ENCODE results near the gene DSP.

Gene DSP, protein sequence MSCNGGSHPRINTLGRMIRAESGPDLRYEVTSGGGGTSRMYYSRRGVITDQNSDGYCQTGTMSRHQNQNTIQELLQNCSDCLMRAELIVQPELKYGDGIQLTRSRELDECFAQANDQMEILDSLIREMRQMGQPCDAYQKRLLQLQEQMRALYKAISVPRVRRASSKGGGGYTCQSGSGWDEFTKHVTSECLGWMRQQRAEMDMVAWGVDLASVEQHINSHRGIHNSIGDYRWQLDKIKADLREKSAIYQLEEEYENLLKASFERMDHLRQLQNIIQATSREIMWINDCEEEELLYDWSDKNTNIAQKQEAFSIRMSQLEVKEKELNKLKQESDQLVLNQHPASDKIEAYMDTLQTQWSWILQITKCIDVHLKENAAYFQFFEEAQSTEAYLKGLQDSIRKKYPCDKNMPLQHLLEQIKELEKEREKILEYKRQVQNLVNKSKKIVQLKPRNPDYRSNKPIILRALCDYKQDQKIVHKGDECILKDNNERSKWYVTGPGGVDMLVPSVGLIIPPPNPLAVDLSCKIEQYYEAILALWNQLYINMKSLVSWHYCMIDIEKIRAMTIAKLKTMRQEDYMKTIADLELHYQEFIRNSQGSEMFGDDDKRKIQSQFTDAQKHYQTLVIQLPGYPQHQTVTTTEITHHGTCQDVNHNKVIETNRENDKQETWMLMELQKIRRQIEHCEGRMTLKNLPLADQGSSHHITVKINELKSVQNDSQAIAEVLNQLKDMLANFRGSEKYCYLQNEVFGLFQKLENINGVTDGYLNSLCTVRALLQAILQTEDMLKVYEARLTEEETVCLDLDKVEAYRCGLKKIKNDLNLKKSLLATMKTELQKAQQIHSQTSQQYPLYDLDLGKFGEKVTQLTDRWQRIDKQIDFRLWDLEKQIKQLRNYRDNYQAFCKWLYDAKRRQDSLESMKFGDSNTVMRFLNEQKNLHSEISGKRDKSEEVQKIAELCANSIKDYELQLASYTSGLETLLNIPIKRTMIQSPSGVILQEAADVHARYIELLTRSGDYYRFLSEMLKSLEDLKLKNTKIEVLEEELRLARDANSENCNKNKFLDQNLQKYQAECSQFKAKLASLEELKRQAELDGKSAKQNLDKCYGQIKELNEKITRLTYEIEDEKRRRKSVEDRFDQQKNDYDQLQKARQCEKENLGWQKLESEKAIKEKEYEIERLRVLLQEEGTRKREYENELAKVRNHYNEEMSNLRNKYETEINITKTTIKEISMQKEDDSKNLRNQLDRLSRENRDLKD (N-terminal part only)

DNA sequence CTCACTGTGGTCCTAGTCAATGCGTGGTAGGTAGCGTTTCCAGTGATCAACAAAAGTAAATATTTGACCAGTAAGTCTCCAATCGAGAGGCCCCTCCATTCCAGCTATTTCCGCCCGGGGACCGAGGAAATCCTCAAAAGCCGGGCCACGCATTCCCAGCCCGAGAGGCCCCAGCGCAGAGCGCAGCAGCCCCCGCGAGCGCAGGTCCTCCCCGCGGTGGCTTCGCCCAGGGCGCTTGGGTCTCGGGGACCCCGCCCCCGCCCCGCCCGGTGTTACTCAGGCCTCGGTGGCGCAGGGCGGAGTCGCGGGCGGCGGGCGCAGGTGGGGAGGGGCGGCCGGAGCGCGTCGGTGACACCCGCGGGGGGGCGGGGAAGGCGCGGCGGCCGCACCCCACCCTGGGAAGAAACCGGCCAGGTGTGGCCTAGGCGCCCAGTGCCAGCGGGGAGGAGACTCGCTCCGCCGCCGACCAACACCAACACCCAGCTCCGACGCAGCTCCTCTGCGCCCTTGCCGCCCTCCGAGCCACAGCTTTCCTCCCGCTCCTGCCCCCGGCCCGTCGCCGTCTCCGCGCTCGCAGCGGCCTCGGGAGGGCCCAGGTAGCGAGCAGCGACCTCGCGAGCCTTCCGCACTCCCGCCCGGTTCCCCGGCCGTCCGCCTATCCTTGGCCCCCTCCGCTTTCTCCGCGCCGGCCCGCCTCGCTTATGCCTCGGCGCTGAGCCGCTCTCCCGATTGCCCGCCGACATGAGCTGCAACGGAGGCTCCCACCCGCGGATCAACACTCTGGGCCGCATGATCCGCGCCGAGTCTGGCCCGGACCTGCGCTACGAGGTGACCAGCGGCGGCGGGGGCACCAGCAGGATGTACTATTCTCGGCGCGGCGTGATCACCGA lies at the start of gene DSP:
DSP (plus strand) TSS at position 497 of the 890 bp plus-strand sequence; CDS start at position 742, 245 bp downstream.
- no peak for DNase-seq (ENCODE audit: low read depth)
- H3K4me3 ChIP-seq (ENCODE audit: low read depth, low read length): peak within 1 kb of the TSS; percentile 85
- TF ChIP-seq, protein P1, sequence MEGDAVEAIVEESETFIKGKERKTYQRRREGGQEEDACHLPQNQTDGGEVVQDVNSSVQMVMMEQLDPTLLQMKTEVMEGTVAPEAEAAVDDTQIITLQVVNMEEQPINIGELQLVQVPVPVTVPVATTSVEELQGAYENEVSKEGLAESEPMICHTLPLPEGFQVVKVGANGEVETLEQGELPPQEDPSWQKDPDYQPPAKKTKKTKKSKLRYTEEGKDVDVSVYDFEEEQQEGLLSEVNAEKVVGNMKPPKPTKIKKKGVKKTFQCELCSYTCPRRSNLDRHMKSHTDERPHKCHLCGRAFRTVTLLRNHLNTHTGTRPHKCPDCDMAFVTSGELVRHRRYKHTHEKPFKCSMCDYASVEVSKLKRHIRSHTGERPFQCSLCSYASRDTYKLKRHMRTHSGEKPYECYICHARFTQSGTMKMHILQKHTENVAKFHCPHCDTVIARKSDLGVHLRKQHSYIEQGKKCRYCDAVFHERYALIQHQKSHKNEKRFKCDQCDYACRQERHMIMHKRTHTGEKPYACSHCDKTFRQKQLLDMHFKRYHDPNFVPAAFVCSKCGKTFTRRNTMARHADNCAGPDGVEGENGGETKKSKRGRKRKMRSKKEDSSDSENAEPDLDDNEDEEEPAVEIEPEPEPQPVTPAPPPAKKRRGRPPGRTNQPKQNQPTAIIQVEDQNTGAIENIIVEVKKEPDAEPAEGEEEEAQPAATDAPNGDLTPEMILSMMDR (IDR thresholded peaks at IDR 0.05; ENCODE audit: control insufficient read depth, extremely low read depth, insufficient read depth): 0 out of 2 replicates have a peak, but pooled peaks have one; percentile 2

DNA sequence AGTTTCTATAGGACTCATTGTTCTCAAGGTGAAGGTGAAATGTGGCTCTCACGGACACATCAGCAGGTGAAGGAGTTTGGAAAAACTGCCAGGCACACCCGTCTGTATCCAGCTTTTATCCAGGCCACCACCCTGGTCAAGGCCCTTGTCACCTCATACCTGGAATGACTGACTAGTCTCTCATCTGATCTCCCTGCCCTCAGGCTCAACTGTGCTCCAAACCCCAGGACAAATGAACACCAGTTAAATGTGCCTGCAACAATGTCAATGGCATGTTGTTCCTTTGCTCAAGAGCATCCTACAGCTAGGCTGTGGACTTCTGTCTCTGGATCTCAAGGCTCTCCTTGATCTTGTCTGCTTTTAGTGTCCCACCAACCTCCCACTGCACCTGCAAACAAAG lies 47.6 kb upstream of the DSP start:
- no peak overlapping the region for H3K4me3 ChIP-seq (ENCODE audit: low read depth, low read length)
- TF ChIP-seq, protein P1 (IDR thresholded peaks at IDR 0.05; ENCODE audit: control insufficient read depth, extremely low read depth, insufficient read depth): no peak

DNA sequence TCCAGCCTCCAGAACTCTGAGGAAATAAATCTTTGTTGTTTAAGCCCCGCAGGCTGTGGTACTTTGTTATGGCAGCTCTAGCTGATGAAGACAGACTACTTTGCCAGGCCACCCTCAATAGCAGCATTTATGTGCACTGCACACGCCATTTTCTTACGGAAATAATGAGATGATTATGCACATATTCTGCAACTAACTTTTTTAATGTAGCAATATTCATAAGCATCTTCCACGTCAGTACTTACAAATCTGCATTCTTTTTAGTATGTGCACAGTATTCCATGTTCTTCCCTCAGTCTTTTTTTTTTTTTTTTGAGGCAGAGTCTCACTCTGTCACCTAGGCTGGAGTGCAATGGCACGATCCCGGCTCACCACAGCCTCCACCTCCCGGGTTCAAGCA lies 46.8 kb upstream of the DSP start:
- no peak overlapping the region for H3K4me3 ChIP-seq (ENCODE audit: low read depth, low read length)
- no peak for DNase-seq (ENCODE audit: low read depth)
- TF ChIP-seq, protein P1 (IDR thresholded peaks at IDR 0.05; ENCODE audit: control insufficient read depth, extremely low read depth, insufficient read depth): no peak

More for the DNA sequence above, 47.6 kb upstream of the DSP start:
- no peak for DNase-seq (ENCODE audit: low read depth)

DNA sequence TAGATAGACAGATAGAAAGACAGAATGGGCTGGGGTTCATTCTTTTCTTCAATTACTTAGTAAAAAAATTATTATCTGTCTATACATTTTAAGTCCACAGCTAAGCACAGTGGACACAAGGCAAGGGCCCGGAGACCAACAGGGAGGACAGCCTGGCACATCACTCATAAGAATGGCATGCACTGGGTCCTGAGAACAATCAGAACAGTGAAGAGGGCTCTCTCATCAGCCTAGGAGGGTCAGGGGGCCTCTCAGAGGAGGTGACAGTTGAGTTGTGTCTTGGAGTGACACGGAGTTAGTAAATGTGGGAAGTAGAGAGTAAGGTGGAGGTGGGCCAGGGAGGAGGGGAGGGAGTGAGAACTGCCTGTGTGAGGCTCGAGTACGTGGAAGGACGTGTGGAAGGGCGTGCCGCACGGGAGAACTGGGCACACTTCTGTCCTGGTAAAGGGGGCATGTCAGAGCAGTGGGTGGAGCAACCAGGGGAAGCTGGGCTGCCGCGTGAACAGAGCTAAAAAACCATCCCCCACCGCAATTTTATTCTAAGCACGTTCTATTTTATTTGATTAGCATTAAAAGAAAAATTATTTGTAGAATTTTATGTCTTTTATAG lies 45.1 kb upstream of the DSP start:
- TF ChIP-seq, protein P1 (IDR thresholded peaks at IDR 0.05; ENCODE audit: control insufficient read depth, extremely low read depth, insufficient read depth): no peak
- DNase-seq (ENCODE audit: low read depth): no peak
- no peak overlapping the region for H3K4me3 ChIP-seq (ENCODE audit: low read depth, low read length)

DNA sequence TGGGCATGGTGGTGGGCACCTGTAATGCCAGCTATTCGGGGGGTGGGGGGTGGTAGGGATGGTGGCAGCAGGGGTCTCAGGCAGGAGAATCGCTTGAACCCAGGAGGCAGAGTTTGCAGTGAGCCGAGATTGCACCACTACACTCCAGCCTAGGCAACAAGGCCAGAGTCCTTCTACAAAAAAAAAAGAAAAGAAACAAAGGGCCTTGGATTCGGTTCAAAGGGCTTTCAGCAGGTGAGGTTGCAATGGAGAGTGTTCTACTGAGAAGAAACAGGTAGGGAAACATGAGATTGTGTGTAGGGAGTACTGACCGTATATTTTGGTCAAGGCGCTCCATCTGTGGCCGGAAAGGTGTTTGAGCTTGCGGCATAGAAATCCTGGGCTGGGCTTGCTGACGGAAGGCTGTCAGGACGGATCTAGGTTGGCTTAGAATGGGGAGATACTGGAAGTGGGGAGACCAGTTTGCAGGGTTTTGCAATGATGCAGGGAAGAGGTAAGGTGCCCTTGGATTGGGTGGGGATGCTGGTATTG lies 40.7 kb upstream of the DSP start:
- TF ChIP-seq, protein P1 (IDR thresholded peaks at IDR 0.05; ENCODE audit: control insufficient read depth, extremely low read depth, insufficient read depth): no peak
- no peak overlapping the region for H3K4me3 ChIP-seq (ENCODE audit: low read depth, low read length)
- no peak for DNase-seq (ENCODE audit: low read depth)

All from LNCaP clone FGC (cell line).